VCaP (cell line): ENCODE data around the gene PTTG1IP.
A peak's percentile ranks its signal among the peaks of the same experiment; 100 is the strongest.

Experiments
- H3K27ac ChIP-seq: fragments of 450-650 bp; 2 replicates; pipeline ENCODE4 v1.5.1; 2017
- CTCF ChIP-seq: fragments of 450-650 bp; conservative IDR thresholded peaks from 2 replicates; pipeline ENCODE4 v1.5.1; 2017; ENCODE audit warnings: mild to moderate bottlenecking, moderate library complexity

The PTTG1IP gene

GRCh38 chr21:44850905-44851657 is 22.4 kb downstream of the PTTG1IP start:
- TF ChIP-seq CTCF = no peak
- no peak overlapping the region for H3K27ac ChIP-seq

- H3K27ac ChIP-seq = peak overlapping the region; percentile 21; the same call in 1 of the 2 replicates
- no peak for TF ChIP-seq CTCF
Observed at GRCh38 chr21:44850208-44850800, 23.2 kb downstream of the PTTG1IP start.

GRCh38 chr21:44849616-44850130 is 23.8 kb downstream of the PTTG1IP start:
- TF ChIP-seq CTCF = no peak
- peak overlapping the region; percentile 21; the same call in 1 of the 2 replicates for H3K27ac ChIP-seq

GRCh38 chr21:44848821-44849521 is 24.5 kb downstream of the PTTG1IP start:
- H3K27ac ChIP-seq = no peak overlapping the region; the same call in 1 of the 2 replicates
- TF ChIP-seq CTCF = no peak

- H3K27ac ChIP-seq = no peak overlapping the region
- no peak for TF ChIP-seq CTCF
Observed at GRCh38 chr21:44847261-44848056, 26.0 kb downstream of the PTTG1IP start.

- TF ChIP-seq CTCF = no peak
- peak overlapping the region; percentile 46 for H3K27ac ChIP-seq
Observed at GRCh38 chr21:44846485-44847260, 26.8 kb downstream of the PTTG1IP start.
